ENCODE results near the gene ARHGAP10. TPM values are rescaled to one million over a fixed set of nuclear protein-coding genes. Genes with fewer than 3 reads are reported as not detected.
A peak's percentile ranks its signal among the peaks of the same experiment; 100 is the strongest.

The ARHGAP10 gene
- total RNA-seq, 1 experiment from 2014 or later = 9.0 TPM

- no peak for DNase-seq (ENCODE audit: low read depth)
Observed at GRCh38 chr4:148091896-148092295, 360.0 kb downstream of the ARHGAP10 start.

- no peak for DNase-seq (ENCODE audit: low read depth)
Observed at GRCh38 chr4:148092316-148093014, 360.6 kb downstream of the ARHGAP10 start.

GRCh38 chr4:148093065-148093464 lies 361.2 kb downstream of the ARHGAP10 start:
- no peak for DNase-seq (ENCODE audit: low read depth)

DNA sequence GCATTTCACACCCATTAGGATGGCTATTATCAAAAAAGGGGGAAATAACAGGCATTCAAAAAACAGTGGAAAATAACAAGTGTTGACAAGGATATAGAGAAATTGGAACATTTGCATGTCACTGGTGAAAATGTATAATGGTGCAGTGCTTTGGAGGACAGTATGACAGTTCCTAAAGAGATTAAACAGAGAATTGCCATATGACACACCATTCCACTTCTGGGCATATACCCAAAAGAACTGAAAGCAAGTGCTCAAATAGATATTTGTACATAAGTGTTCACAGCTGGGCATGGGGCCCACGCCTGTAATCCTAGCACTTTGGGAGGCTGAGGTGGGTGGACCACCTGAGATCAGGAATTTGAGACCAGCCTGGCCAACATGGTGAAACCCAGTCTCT lies 362.3 kb downstream of the ARHGAP10 start:
- DNase-seq (ENCODE audit: low read depth) = no peak

DNA sequence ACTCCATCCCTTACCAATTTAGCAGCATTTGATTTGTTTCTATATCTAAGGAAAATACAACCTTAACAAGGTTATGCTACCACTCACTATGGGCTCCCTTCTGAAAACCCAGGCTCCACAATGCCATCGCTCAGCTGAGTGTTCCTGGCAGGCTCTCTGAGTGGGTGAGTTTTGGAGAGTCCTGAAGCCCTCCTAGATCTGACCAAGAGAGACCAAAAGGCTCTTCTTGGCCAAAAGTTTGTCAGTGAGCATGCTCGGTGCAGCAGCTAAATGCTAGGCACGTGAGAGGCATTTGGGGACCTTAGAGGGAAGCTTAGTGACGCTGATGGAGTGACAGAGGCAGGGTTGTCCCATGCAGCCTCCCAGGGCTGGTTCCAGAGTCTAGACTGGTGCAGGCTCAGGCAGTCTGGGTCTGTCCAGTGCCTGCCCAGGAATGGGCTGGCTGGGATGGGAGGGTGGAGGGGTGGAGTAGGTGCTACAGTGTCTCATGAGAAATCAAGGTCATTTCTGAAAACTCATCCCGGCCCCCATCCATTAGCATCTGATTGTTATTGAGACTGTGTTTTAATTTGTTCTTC lies 363.5 kb downstream of the ARHGAP10 start:
- DNase-seq (ENCODE audit: low read depth) = no peak

DNA sequence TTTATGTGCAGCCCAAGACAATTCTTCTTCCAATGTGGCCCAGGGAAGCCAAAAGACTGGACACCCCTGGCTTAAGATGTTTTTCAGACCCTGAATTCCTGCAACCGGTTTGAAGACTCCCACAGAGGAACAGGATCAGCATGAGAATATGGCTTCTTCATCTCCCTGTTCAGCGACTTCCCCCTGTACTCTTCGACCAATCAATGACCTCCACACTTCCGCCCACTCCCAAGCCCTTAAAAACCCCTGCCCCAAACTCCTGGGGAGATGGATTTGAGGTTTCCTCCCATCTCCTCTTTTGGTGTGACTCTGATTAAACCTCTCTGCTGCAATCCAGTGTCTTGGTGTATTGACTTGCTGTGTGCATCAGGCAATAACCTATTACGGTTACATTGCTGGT lies 365.9 kb downstream of the ARHGAP10 start:
- DNase-seq (ENCODE audit: low read depth) = no peak

GRCh38 chr4:148101235-148101634 lies 369.3 kb downstream of the ARHGAP10 start:
- no peak for DNase-seq (ENCODE audit: low read depth)

- DNase-seq (ENCODE audit: low read depth) = no peak
Observed at GRCh38 chr4:148101790-148102189, 369.9 kb downstream of the ARHGAP10 start.

DNA sequence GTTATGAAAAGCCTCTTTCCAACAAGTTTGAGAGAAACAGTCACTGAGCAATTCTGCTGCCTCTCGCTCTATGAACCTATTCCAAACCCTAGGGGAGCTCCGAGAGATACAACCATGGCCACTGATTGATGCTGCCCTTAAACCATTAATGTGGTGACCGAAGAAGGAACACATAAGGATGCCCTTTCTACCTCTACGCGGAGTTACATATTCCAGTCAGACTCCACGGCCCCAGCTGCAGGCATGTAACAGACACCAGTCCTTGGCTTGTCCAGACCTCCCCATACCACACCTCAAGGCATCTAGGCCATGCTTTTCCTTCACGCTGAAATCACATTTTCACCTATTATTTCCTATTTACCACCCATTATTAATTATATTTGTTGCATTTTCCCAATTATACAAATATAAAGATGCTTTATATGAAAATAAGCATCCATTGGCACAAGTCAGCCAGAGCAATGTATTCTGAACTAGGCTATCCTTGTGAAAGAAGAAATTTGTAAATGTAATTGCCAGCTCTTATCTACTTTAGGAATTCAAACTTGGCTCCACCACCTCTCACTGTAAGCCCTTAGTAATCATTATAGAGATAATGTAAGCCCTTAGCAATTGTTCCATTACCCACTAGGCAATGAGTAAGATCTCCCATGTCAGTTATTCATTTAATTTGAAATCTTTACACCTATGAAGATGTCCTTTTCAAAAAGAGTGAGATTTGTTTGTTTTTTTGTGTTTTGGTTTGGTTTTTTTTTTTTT lies 371.9 kb downstream of the ARHGAP10 start:
- no peak for DNase-seq (ENCODE audit: low read depth)

- DNase-seq (ENCODE audit: low read depth) = no peak
Observed at GRCh38 chr4:148108766-148109165, 376.9 kb downstream of the ARHGAP10 start.

DNA sequence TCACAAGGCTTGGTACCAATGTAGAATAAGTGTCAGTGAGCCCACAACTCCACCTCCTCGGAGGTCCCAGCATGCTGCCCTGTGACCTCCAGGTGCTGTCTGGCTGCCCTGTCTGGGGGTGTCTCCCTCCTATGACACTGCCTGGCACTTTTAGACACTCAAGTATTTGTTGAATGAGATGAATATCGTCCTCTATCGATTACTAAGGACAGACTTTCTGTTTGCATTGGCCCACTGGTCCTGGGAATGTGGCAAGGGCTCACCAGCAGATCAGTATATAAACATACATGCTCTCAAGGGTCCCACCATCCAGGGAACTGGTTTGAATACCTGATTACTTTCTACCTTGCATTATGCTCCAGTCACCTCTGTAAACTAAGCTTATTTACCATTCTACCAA lies 377.3 kb downstream of the ARHGAP10 start:
- no peak for DNase-seq (ENCODE audit: low read depth)

- no peak for DNase-seq (ENCODE audit: low read depth)
Observed at GRCh38 chr4:148110169-148110568, 378.3 kb downstream of the ARHGAP10 start.

- peak; percentile 62 for DNase-seq (ENCODE audit: low read depth)
Observed at GRCh38 chr4:148112231-148112982, 380.5 kb downstream of the ARHGAP10 start.

- DNase-seq (ENCODE audit: low read depth) = peak; percentile 4
Observed at GRCh38 chr4:148114436-148114835, 382.5 kb downstream of the ARHGAP10 start.

DNA sequence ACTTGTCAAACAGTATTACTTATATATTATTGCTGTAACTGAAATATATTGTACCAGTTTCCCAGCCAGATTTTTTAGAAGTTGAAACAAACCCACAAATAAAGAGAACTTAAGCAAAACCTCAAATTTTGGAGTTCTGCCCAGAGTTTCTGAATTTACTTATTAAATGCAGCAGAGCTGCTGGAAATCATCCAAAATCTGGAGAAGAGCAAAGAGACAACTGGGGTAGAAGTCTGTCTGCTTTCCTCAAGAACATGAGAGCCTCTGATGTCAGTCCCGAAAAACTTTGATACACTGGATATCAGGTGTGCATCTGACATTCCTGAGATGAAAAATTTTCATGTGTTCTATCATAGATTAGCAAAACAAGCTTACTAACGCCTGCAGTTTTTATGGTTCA lies 384.4 kb downstream of the ARHGAP10 start:
- DNase-seq (ENCODE audit: low read depth) = peak; percentile 49

- no peak for DNase-seq (ENCODE audit: low read depth)
Observed at GRCh38 chr4:148116969-148117368, 385.1 kb downstream of the ARHGAP10 start.

GRCh38 chr4:148118179-148118578 lies 386.3 kb downstream of the ARHGAP10 start:
- no peak for DNase-seq (ENCODE audit: low read depth)

- DNase-seq (ENCODE audit: low read depth) = no peak
Observed at GRCh38 chr4:148118633-148119032, 386.7 kb downstream of the ARHGAP10 start.

- no peak for DNase-seq (ENCODE audit: low read depth)
Observed at GRCh38 chr4:148120216-148120615, 388.3 kb downstream of the ARHGAP10 start.
